Neural cell (in vitro differentiated cells): ENCODE measurements around the gene F2R. TPM values are rescaled to one million over a fixed set of nuclear protein-coding genes. Genes with fewer than 3 reads are reported as not detected.
"Not testable (repeated sequence)": the region's sequence is repeated elsewhere in the genome, so short reads cannot be mapped to it uniquely, and the experiment has no call there.

Experiments
- H2AFZ ChIP-seq: fragments of 200-600, 300-800 bp; sonication (generic), shearing (Covaris generic); 2 replicates; pipeline ENCODE4 v1.6.0; 2014; ENCODE audit warnings: low read depth, mild to moderate bottlenecking, antibody characterized with exemption, low read length, moderate library complexity
- H3F3A ChIP-seq: fragments of 200-600 bp; shearing (Covaris generic); 2 replicates; pipeline ENCODE4 v1.6.1; 2016; ENCODE audit warnings: mild to moderate bottlenecking, moderate library complexity, mixed read lengths, antibody characterized with exemption, low read length; ENCODE audit not compliant: insufficient read depth, poor library complexity, severe bottlenecking
- H3K27ac ChIP-seq: fragments of 200-600, 300-800 bp; sonication (generic), shearing (Covaris generic); 2 replicates; pipeline ENCODE4 v1.5.1; 2014; ENCODE audit warnings: mild to moderate bottlenecking, low read length, moderate library complexity
- H3K27me3 ChIP-seq: fragments of 300-800, 200-600 bp; sonication (generic), shearing (Covaris generic); 2 replicates; pipeline ENCODE4 v1.6.0; 2014; ENCODE audit warnings: mild to moderate bottlenecking, low read depth, low read length, moderate library complexity; ENCODE audit not compliant: insufficient read depth
- H3K36me3 ChIP-seq: fragments of 300-800, 200-600 bp; sonication (generic), shearing (Covaris generic); 2 replicates; pipeline ENCODE4 v1.5.1; 2014; ENCODE audit warnings: mild to moderate bottlenecking, antibody characterized with exemption, low read length, moderate library complexity; ENCODE audit not compliant: insufficient read depth
- H3K4me2 ChIP-seq: fragments of 300-800, 200-600 bp; sonication (generic), shearing (Covaris generic); 2 replicates; pipeline ENCODE4 v1.6.0; 2014; ENCODE audit warnings: mild to moderate bottlenecking, low read length
- H3K4me3 ChIP-seq: fragments of 300-800, 200-600 bp; sonication (generic), shearing (Covaris generic); 2 replicates; pipeline ENCODE4 v1.5.1; 2014; ENCODE audit warnings: mild to moderate bottlenecking, low read length, moderate library complexity
- H3K79me2 ChIP-seq: fragments of 200-600 bp; shearing (Covaris generic); replicated peaks from 2 replicates; pipeline ENCODE4 v1.6.0; 2014; ENCODE audit warnings: mild to moderate bottlenecking, low read length, moderate library complexity; ENCODE audit not compliant: insufficient read depth
- H3K9ac ChIP-seq: fragments of 300-800, 200-600 bp; sonication (generic), shearing (Covaris generic); 2 replicates; pipeline ENCODE4 v1.6.1; 2016; ENCODE audit warnings: mild to moderate bottlenecking, low read length, mixed read lengths
- H3K9me2 ChIP-seq: fragments of 200-600 bp; shearing (Covaris generic); 2 replicates; pipeline ENCODE4 v1.6.1; 2016; ENCODE audit warnings: mild to moderate bottlenecking, low read length, mixed read lengths; ENCODE audit not compliant: insufficient read depth
- H3K9me3 ChIP-seq: fragments of 200-600, 300-800 bp; sonication (generic), shearing (Covaris generic); 2 replicates; pipeline ENCODE4 v1.6.1; 2016; ENCODE audit warnings: mild to moderate bottlenecking, mixed run types, low read length, moderate library complexity, mixed read lengths
- H4K20me1 ChIP-seq: fragments of 200-600 bp; shearing (Covaris generic); 2 replicates; pipeline ENCODE4 v1.6.1; 2016; ENCODE audit warnings: mild to moderate bottlenecking, mixed run types; ENCODE audit not compliant: insufficient read depth
- CTCF ChIP-seq: fragments of 450-650 bp; IDR thresholded peaks from 2 replicates; pipeline ENCODE4 v1.5.1; 2014; ENCODE audit warnings: antibody characterized with exemption, mild to moderate bottlenecking, moderate library complexity; ENCODE audit not compliant: poor library complexity, severe bottlenecking
- EP300 ChIP-seq: fragments of 450-650 bp; conservative IDR thresholded peaks from 2 replicates; pipeline ENCODE4 v1.6.1; 2014; ENCODE audit warnings: antibody characterized with exemption, mild to moderate bottlenecking, moderate library complexity; ENCODE audit not compliant: poor library complexity, severe bottlenecking
- EZH2 ChIP-seq: fragments of 200-600, 300-800 bp; shearing (Covaris generic), sonication (generic); IDR thresholded peaks from 2 replicates; pipeline ENCODE4 v1.6.1; 2014; ENCODE audit warnings: antibody characterized with exemption, low read length, borderline replicate concordance, mild to moderate bottlenecking; ENCODE audit not compliant: insufficient read depth, poor library complexity, severe bottlenecking
- MXI1 ChIP-seq: fragments of 450-650 bp; conservative IDR thresholded peaks from 2 replicates; pipeline ENCODE4 v1.6.1; 2014; ENCODE audit warnings: antibody characterized with exemption, mild to moderate bottlenecking; ENCODE audit not compliant: poor library complexity, severe bottlenecking
- POLR2AphosphoS5 ChIP-seq: IDR thresholded peaks from 2 replicates; pipeline ENCODE4 v1.6.1; 2012
- RAD21 ChIP-seq: fragments of 450-650 bp; conservative IDR thresholded peaks from 2 replicates; pipeline ENCODE4 v1.6.1; 2014; ENCODE audit warnings: antibody characterized with exemption, mild to moderate bottlenecking, moderate library complexity
- REST ChIP-seq: IDR thresholded peaks from 2 replicates; pipeline ENCODE4 v1.6.1; 2012; ENCODE audit warnings: borderline replicate concordance
- SMC3 ChIP-seq: fragments of 450-650 bp; conservative IDR thresholded peaks from 2 replicates; pipeline ENCODE4 v1.6.1; 2014; ENCODE audit warnings: antibody characterized with exemption, mild to moderate bottlenecking, moderate library complexity; ENCODE audit not compliant: poor library complexity
- TAF1 ChIP-seq: IDR thresholded peaks from 2 replicates; pipeline ENCODE4 v1.6.1; 2012; ENCODE audit warnings: low read depth
- polyA plus RNA-seq: library from polyadenylated mRNA; depleted of rRNA; stranded (reverse); fragments of >200 nt; gene quantifications from 2 replicates; pipeline ENCODE4 v1.2.3, GENCODE V29; 2014

F2R gene
- polyA plus RNA-seq, 1 donor from 2014 or later: 35.9 TPM

DNA sequence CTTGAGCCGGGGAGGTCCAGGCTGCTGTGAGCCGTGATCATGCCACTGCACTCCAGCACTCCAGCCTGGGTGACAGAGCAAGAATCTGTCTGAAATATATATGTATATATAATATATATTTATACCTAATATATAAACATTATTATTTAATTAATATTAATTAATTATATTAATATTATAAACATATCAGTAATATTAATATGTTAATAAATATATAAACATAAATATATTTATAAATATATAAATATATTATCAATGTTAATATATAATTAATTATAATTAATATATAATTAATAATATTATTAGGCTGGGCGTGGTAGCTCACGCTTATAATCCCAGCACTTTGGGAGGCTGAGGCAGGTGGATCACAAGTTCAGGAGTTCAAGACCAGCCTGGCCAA, 41.1 kb downstream of the F2R start:
- Histone ChIP-seq H3K4me3 (no peak overlapping the region), H3K79me2 (no peaks in the 10 kb centered on the region), H3K27ac (no peak overlapping the region), H3K4me2 (no peak overlapping the region), H3K9me2 (no peaks in the 10 kb centered on the region), H4K20me1 (no peaks in the 10 kb centered on the region), H3F3A (no peaks in the 10 kb centered on the region), H3K9me3 (no peaks in the 10 kb centered on the region), H3K9ac (no peak overlapping the region), H3K36me3 (no peaks in the 10 kb centered on the region), H2AFZ (no peak overlapping the region), H3K27me3 (no peaks in the 10 kb centered on the region)
- TF ChIP-seq EZH2: no peak
- TF ChIP-seq TAF1: no peak
- no peak for TF ChIP-seq RAD21
- TF ChIP-seq MXI1: no peak
- no peak for TF ChIP-seq CTCF
- no peak for TF ChIP-seq EP300
- no peak for TF ChIP-seq REST
- no peak for TF ChIP-seq POLR2AphosphoS5
- no peak for TF ChIP-seq SMC3

- not testable (repeated sequence) for H3K4me3 ChIP-seq, H3K36me3 ChIP-seq, H3K9me2 ChIP-seq, H3K4me2 ChIP-seq, H2AFZ ChIP-seq, H3K79me2 ChIP-seq, H3K27ac ChIP-seq, H3K9ac ChIP-seq, H4K20me1 ChIP-seq, H3K9me3 ChIP-seq, H3F3A ChIP-seq, H3K27me3 ChIP-seq
Measured at GRCh38 chr5:76761118-76761517, 45.2 kb downstream of the F2R start.

DNA sequence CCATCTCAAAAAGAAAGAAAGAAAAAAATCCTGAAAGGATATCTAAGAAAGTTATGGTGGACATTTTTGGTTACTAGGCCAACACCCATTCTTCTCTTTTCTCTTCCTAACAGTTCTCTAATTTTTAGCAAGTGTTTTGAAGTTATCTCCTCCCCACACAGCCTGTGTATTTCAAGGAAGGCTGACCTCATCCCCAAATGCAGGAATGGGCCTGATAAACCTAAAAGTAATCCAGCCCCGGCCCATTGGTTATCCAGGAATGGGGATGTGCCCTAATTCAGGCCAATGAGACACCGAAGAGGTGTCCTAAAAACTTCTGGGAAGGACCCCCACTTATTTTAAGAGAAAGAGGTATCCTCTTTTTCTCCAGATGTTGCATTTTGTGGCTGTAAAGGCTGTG, 46.6 kb downstream of the F2R start:
- TF ChIP-seq EZH2 (no peak), CTCF (no peak), MXI1 (no peak), REST (no peak), TAF1 (no peak), EP300 (no peak)

More for the DNA sequence above, 46.6 kb downstream of the F2R start:
- Histone ChIP-seq H3K4me2 (no peak overlapping the region), H3F3A (no peaks in the 10 kb centered on the region), H3K27me3 (no peaks in the 10 kb centered on the region), H3K79me2 (no peaks in the 10 kb centered on the region), H3K9me2 (no peaks in the 10 kb centered on the region), H3K36me3 (no peaks in the 10 kb centered on the region), H4K20me1 (no peaks in the 10 kb centered on the region), H3K9ac (no peak overlapping the region), H3K4me3 (no peak overlapping the region), H3K9me3 (no peaks in the 10 kb centered on the region), H3K27ac (no peak overlapping the region), H2AFZ (no peak overlapping the region)
